Hepatocyte (in vitro differentiated cells): ENCODE results near the gene SLC46A1. TPM values are rescaled to one million over a fixed set of nuclear protein-coding genes. Genes with fewer than 3 reads are reported as not detected.

Source experiments
- DNase-seq: peaks from one replicate; pipeline ENCODE4 v3.0.0-alpha.2; 2016; ENCODE audit warnings: low spot score
- H2AFZ ChIP-seq: fragments of 200-600 bp; sonication (generic); 2 replicates; pipeline ENCODE4 v1.6.0; 2016; ENCODE audit warnings: antibody characterized with exemption, mild to moderate bottlenecking
- H3K27ac ChIP-seq: fragments of 200-600 bp; sonication (generic); 2 replicates; pipeline ENCODE4 v1.5.1; 2016; ENCODE audit warnings: mild to moderate bottlenecking
- H3K27me3 ChIP-seq: fragments of 200-600 bp; sonication (generic); 2 replicates; pipeline ENCODE4 v1.6.1; 2016
- H3K36me3 ChIP-seq: fragments of 200-600 bp; sonication (generic); replicated peaks from 2 replicates; pipeline ENCODE4 v1.5.1; 2016; ENCODE audit warnings: low read depth; ENCODE audit not compliant: insufficient read depth
- H3K4me1 ChIP-seq: fragments of 200-600 bp; sonication (generic); 2 replicates; pipeline ENCODE4 v1.5.1; 2016; ENCODE audit warnings: mild to moderate bottlenecking, moderate library complexity; ENCODE audit not compliant: insufficient read depth
- H3K4me2 ChIP-seq: fragments of 200-600 bp; sonication (generic); 2 replicates; pipeline ENCODE4 v1.6.0; 2016
- H3K4me3 ChIP-seq: fragments of 200-600 bp; sonication (generic); 2 replicates; pipeline ENCODE4 v1.5.1; 2016; ENCODE audit warnings: mild to moderate bottlenecking
- H3K79me2 ChIP-seq: fragments of 200-600 bp; sonication (generic); 2 replicates; pipeline ENCODE4 v1.6.0; 2017; ENCODE audit warnings: mild to moderate bottlenecking
- H3K9me2 ChIP-seq: fragments of 200-600 bp; sonication (generic); replicated peaks from 2 replicates; pipeline ENCODE4 v1.6.0; 2017; ENCODE audit warnings: mild to moderate bottlenecking; ENCODE audit not compliant: insufficient read depth
- H3K9me3 ChIP-seq: fragments of 200-600 bp; sonication (generic); 2 replicates; pipeline ENCODE4 v1.5.1; 2016; ENCODE audit warnings: low read depth, mild to moderate bottlenecking
- H4K20me1 ChIP-seq: fragments of 200-600 bp; sonication (generic); 2 replicates; pipeline ENCODE4 v1.6.0; 2016; ENCODE audit warnings: mild to moderate bottlenecking; ENCODE audit not compliant: insufficient read depth, poor library complexity, severe bottlenecking
- CTCF ChIP-seq: fragments of 200-600 bp; sonication (generic); IDR thresholded peaks from 2 replicates; pipeline ENCODE4 v1.5.1; 2016; ENCODE audit warnings: antibody characterized with exemption, mild to moderate bottlenecking; ENCODE audit not compliant: poor library complexity
- EZH2 ChIP-seq: fragments of 200-600 bp; sonication (generic); IDR thresholded peaks from 2 replicates; pipeline ENCODE4 v1.6.1; 2016; ENCODE audit warnings: antibody characterized with exemption, mild to moderate bottlenecking, borderline replicate concordance
- EZH2phosphoT487 ChIP-seq: fragments of 200-600 bp; sonication (generic); IDR thresholded peaks from one replicate; pipeline ENCODE4 v1.6.1; 2018; ENCODE audit warnings: antibody characterized with exemption, mild to moderate bottlenecking, low read depth, moderate library complexity; ENCODE audit not compliant: unreplicated experiment, severe bottlenecking
- WGBS: methylation state at CpG from one replicate; pipeline ENCODE4 v1.1.6; 2016; ENCODE audit warnings: low lambda C conversion rate; ENCODE audit errors: missing lambda C conversion rate; 5-methylcytosine and 5-hydroxymethylcytosine counted together
- polyA plus RNA-seq: library from polyadenylated mRNA; unstranded; fragments of >200 nt; fragmentation: Nextera tagmentation; extraction: Ambion mirVana; gene quantifications from 2 replicates; pipeline ENCODE4 v1.2.1, GENCODE V29; 2016
- total RNA-seq: library from RNA; depleted of rRNA; stranded (reverse); fragments of >200 nt; gene quantifications from 2 replicates; pipeline ENCODE4 v1.2.3, GENCODE V29; 2014

SLC46A1 gene
- total and polyA plus RNA-seq, 2 experiments from 2014 or later, result 43.1 to 54.5 TPM

- Histone ChIP-seq H3K9me2 (no peaks in the 10 kb centered on the region), H3K79me2 (peaks cover 3% of the 10 kb centered on the region), H2AFZ (no peak overlapping the region), H3K27me3 (peaks cover under 1% of the 10 kb centered on the region), H3K4me3 (no peak overlapping the region), H4K20me1 (peaks cover 4% of the 10 kb centered on the region), H3K4me1 (peaks cover 20% of the 10 kb centered on the region), H3K4me2 (peak overlapping the region; percentile 41), H3K27ac (no peak overlapping the region), H3K36me3 (no peaks in the 10 kb centered on the region), H3K9me3 (no peaks in the 10 kb centered on the region)
- WGBS, result 89% methylated on average over 19 of the region's 21 CpGs
- DNase-seq, result peak; percentile 5
- TF ChIP-seq EZH2phosphoT487, result no peak
- no peak for TF ChIP-seq CTCF
- TF ChIP-seq EZH2, result no peak
Measured at GRCh38 chr17:28367641-28368305, 38.2 kb downstream of the SLC46A1 start.

GRCh38 chr17:28366605-28367004 lies 39.4 kb downstream of the SLC46A1 start:
- H3K4me3 ChIP-seq, result no peak overlapping the region
- H3K36me3 ChIP-seq, result no peaks in the 10 kb centered on the region
- 89% methylated on average over 1 of the region's 1 CpG for WGBS

GRCh38 chr17:28365487-28365886 lies 40.5 kb downstream of the SLC46A1 start:
- Histone ChIP-seq H3K4me1 (peaks cover 14% of the 10 kb centered on the region), H3K36me3 (no peaks in the 10 kb centered on the region), H3K4me2 (no peak overlapping the region), H3K27me3 (no peaks in the 10 kb centered on the region), H3K9me2 (no peaks in the 10 kb centered on the region), H3K79me2 (no peaks in the 10 kb centered on the region), H4K20me1 (no peaks in the 10 kb centered on the region), H2AFZ (no peak overlapping the region), H3K9me3 (no peaks in the 10 kb centered on the region), H3K4me3 (no peak overlapping the region), H3K27ac (no peak overlapping the region)
- no peak for DNase-seq
- 89% methylated on average over 3 of the region's 3 CpGs for WGBS
- TF ChIP-seq EZH2phosphoT487 (no peak), EZH2 (no peak), CTCF (no peak)

More at GRCh38 chr17:28366605-28367004, 39.4 kb downstream of the SLC46A1 start:
- H3K79me2 ChIP-seq, result no peaks in the 10 kb centered on the region
- H3K9me3 ChIP-seq, result no peaks in the 10 kb centered on the region
- TF ChIP-seq EZH2, result no peak
- TF ChIP-seq CTCF, result no peak
- no peak for TF ChIP-seq EZH2phosphoT487
- no peaks in the 10 kb centered on the region for H3K27me3 ChIP-seq
- H3K4me2 ChIP-seq, result no peak overlapping the region
- H4K20me1 ChIP-seq, result no peaks in the 10 kb centered on the region
- H3K4me1 ChIP-seq, result peaks cover 14% of the 10 kb centered on the region
- H3K27ac ChIP-seq, result no peak overlapping the region
- no peaks in the 10 kb centered on the region for H3K9me2 ChIP-seq
- H2AFZ ChIP-seq, result no peak overlapping the region
- no peak for DNase-seq
